AML-193 (cell line): ENCODE data around the gene TPD52L2.

Experiments
- DNase-seq, 2 experiments: peaks; one replicate each; lab custom pipeline; 2025; lab: John Stamatoyannopoulos, UW

The TPD52L2 gene

GRCh38 chr20:63864978-63865640 lies at the start of gene TPD52L2:
TSS of gene TPD52L2 (plus strand) at chr20:63865270. CDS start at chr20:63865366, 96 bp downstream.
- peak; percentile 91 to 95 for DNase-seq

GRCh38 chr20:63815615-63816253 lies 49.3 kb upstream of the TPD52L2 start:
- no peak for DNase-seq

- DNase-seq, result no peak
These were observed 45.7 kb upstream of the TPD52L2 start for GRCh38 chr20:63819224-63819921.

- DNase-seq, result no peak
These were observed 43.3 kb upstream of the TPD52L2 start for GRCh38 chr20:63821811-63822210.

- DNase-seq, result no peak
These were observed 42.8 kb upstream of the TPD52L2 start for GRCh38 chr20:63822276-63822696.

GRCh38 chr20:63823691-63824311 lies 41.3 kb upstream of the TPD52L2 start:
- no peak for DNase-seq

- DNase-seq, result no peak
These were observed 39.5 kb upstream of the TPD52L2 start for GRCh38 chr20:63825331-63826118.

GRCh38 chr20:63826753-63827152 lies 38.3 kb upstream of the TPD52L2 start:
- no peak for DNase-seq

- no peak for DNase-seq
These were observed 36.9 kb upstream of the TPD52L2 start for GRCh38 chr20:63828124-63828523.

- DNase-seq, result no peak
These were observed 36.5 kb upstream of the TPD52L2 start for GRCh38 chr20:63828545-63828944.

- no peak for DNase-seq
These were observed 36.1 kb upstream of the TPD52L2 start for GRCh38 chr20:63828951-63829350.

GRCh38 chr20:63829603-63829944 lies 35.5 kb upstream of the TPD52L2 start:
- no peak for DNase-seq

- no peak for DNase-seq
These were observed 34.9 kb upstream of the TPD52L2 start for GRCh38 chr20:63829945-63830835.

- DNase-seq, result no peak
These were observed 34.1 kb upstream of the TPD52L2 start, which contains the start of gene ZBTB46 for GRCh38 chr20:63830841-63831588. TSS of gene ZBTB46 (minus strand) at chr20:63831264. CDS start at chr20:63790757, 40,507 bp downstream.

GRCh38 chr20:63831646-63831992 lies 33.5 kb upstream of the TPD52L2 start:
- no peak for DNase-seq

- DNase-seq, result no peak
These were observed 32.9 kb upstream of the TPD52L2 start for GRCh38 chr20:63831993-63832686.

- no peak for DNase-seq
These were observed 31.1 kb upstream of the TPD52L2 start for GRCh38 chr20:63833776-63834490.

GRCh38 chr20:63834491-63834880 lies 30.6 kb upstream of the TPD52L2 start:
- DNase-seq, result no peak
